Putamen (tissue), 1 donor: ENCODE measurements around the gene GOLGA8J.
"Not testable (repeated sequence)": the region's sequence is repeated elsewhere in the genome, so short reads cannot be mapped to it uniquely, and the experiment has no call there.

Source experiments
- DNase-seq: peaks from one replicate; pipeline ENCODE4 v3.0.0-alpha.2; 2016; ENCODE audit warnings: low spot score

The GOLGA8J gene

DNA sequence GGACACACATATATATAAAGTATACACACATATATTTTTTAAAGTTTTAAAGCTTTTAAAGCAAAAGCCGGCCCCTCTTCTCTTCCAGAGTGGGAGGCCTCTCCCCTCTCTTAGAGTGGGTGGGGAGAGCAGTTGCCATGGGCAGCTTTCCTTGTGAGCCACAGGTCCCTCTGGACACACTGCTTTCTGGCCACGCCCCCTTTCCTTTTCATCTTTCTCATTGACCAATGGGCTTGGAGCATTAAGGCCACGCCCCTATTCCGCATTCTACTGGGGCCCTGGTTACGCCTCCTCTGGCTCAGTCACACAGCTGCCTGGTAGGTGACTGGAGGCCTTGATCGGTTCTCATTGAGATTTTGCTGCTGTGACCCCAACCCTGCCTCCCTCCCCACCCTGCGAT is at the start of gene GOLGA8J:
Gene GOLGA8J (plus strand): TSS at position 301 of the 400 bp plus-strand sequence. CDS start 98 bp downstream, at position 399.
- not testable (repeated sequence) for DNase-seq

- no peak for DNase-seq
Observed at GRCh38 chr15:30033211-30033610, 49.5 kb upstream of the GOLGA8J start.

DNA sequence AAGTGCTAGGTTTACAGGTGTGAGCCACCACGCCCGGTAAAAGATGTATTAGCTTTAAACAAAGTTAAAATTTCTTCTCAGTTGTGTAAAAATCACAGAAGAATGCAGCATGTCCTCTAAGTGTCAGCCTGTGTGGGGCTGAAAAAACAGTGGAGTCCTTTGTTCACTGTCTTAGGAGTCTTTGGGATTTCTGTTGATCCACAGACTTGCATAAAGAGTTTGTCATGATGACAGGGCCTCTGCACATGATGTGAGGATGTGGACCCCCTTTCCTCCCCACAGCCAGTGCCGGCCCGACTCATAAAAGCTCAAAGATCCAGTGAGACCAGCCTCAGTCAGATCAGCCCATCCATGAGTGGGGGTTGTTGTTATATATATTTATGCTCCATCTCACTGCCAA is 49.0 kb upstream of the GOLGA8J start:
- DNase-seq = peak; percentile 50

DNA sequence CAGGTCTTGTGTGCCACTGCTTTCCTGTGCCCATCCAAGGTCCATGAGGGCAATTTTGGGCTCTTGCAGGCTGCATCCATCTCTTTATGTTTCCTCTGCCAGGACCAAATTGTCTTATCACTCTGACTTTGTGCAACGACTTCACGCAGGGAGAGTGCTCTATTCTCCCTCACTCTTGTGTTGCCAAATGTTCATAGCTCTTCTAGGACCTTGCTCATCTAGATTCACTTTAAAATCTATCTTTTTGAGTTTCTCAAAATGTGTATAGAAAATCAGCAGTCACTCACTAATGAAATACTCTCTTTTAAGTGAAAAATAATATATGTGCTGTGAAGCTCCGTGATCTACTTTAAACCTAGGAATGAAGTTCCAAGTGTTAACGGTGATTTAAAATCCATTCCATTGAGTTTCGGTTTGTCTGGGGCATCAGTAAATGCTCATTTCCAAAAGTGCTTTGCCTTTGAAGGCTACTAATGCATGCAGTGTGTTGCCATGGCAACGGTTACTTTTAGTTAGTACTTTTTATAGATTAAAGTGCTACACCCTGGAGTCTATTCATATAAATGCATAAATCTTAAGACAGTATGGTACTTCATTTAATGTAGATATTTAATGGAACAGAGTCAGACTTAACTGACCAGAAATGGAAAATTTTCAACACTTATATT is 46.6 kb upstream of the GOLGA8J start:
- DNase-seq = peak; percentile 48

- peak; percentile 42 for DNase-seq
Observed at GRCh38 chr15:30038667-30039523, 43.9 kb upstream of the GOLGA8J start.

- DNase-seq = no peak
Observed at GRCh38 chr15:30041868-30042267, 40.9 kb upstream of the GOLGA8J start.

DNA sequence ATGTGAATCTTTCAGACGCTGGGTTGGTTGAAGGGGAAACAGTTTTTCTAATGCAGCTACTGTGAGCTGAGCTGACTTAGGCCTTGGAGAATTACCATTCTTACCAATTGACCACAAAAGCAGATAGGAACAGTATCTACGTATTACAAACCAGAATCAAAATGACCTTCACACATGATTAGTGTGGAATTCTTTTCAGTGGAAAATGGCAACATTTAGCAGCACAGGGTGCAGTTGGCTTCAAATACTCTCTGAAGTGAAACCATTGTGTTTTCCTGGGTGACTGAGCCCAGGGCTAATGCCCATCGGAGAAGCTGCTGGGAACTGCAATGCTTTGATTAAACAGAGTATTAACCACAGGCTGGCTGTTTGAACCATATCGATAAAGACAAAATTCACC is 40.2 kb upstream of the GOLGA8J start:
- no peak for DNase-seq

DNA sequence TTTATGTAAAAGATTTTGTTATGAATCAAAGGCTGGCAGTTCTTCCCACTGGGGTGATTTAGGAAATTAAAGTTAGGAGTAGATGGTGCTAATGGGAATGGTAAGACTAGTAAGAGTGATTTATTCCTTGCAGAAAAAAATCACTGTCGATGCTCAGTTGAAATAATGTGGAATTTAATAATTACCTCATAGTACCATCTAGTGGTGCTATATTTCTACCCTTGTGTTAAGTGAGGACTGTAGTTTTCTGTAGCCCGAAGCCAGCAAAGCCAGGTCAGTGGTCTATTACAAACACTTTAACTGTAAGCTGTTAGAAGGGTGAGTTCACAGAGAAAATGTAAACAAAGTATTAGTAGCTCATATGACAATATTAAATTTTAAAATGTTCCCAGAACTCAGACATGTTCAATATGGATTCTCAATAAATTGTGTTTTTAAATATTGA is 39.5 kb upstream of the GOLGA8J start:
- peak; percentile 77 for DNase-seq

DNA sequence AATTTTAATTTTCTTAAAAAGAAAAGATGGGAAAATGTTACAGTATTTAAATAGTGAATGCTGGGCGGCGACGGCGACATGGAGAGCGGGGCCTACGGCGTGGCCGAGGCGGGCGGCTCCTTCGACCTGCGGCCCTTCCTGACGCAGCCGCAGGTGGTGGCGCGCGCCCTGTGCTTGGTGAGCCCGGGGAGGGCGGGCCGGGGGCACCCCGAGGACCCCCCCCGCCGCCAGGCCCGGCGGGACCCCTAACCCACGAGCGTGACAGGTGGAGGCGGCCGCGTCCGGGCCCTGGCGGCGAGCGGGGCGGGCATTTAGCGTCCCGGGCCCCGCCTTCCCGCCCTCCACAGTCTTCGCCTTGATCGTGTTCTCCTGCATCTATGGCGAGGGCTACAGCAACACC is 38.4 kb upstream of the GOLGA8J start:
- no peak for DNase-seq

- not testable (repeated sequence) for DNase-seq
Observed at GRCh38 chr15:30044826-30045225, 37.9 kb upstream of the GOLGA8J start.

GRCh38 chr15:30045248-30046041 is 37.3 kb upstream of the GOLGA8J start:
- not testable (repeated sequence) for DNase-seq

DNA sequence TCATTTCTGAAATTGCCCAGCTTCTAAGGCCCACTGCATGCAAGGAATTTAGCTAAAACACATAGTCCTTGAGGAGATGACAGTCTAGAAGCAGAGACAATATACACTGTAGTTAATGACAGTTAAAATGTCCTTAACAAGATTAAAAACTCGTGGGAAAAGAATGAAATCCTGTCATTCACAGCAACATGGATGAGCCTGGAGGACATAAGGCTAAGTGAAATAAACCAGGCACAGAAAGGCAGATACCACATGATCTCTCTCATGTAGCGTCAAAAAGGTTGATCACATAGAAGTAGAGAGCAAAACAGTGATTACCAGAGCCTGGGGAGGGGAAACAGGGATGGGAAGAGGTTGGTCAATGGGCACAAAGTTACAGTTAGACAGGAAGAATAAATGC is 36.3 kb upstream of the GOLGA8J start:
- no peak for DNase-seq

DNA sequence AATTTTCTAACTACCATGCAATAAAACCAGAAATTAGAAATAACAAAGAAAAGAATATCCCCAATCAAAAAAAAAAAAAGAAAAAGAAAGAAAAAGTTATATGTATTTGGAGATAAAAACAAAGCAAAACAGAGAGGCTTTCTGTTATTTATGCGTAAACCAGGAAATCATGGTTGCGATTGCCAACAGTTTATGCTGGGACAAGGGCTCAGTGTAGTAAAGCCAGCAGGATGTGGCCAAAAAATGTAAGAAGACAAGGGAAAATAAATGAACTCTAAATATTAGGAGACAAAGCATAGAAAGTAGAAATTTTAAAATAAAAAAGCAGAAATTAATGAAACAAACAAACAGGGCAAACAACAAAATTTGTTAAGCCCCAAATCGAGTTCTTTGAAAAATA is 27.2 kb upstream of the GOLGA8J start:
- no peak for DNase-seq

DNA sequence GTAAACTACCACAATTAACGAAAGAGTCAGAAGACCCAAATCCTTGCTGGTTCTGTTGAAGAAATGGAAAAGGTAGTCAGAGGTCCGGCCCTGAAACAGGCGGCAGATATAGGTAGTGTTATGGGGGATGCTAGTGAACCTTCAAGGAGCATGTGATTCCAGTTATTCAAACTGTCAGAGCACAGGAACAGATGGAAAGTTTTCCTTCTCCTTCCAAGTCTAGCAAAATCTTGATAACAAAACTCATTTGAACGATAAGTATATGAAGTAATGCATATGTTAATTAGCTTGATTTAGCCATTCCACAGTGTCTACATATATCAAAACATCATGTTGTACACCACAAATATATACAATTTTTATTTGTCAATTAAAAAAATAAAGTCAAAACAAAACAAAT is 26.6 kb upstream of the GOLGA8J start:
- no peak for DNase-seq

GRCh38 chr15:30059771-30060170 is 23.0 kb upstream of the GOLGA8J start:
- DNase-seq = no peak

DNA sequence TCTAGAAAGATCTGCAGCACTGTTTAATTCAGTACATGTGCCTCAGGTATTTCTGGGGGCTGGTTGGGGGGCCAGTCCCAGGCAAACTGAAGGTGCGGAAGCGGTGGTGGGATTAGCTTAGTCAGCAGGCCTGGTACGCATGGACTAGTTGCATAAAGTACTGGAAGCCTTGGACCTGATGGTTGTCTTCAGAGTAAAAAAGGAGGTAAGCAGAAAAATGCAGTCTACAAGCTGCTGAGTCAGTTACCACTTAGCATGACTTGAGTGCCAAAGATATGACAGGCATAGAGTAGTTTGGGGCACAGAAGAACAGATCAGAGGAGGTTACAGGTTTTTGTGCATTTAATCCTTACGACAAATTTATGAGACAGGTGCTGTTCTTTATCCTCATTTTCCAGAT is 19.9 kb upstream of the GOLGA8J start:
- DNase-seq = no peak

DNA sequence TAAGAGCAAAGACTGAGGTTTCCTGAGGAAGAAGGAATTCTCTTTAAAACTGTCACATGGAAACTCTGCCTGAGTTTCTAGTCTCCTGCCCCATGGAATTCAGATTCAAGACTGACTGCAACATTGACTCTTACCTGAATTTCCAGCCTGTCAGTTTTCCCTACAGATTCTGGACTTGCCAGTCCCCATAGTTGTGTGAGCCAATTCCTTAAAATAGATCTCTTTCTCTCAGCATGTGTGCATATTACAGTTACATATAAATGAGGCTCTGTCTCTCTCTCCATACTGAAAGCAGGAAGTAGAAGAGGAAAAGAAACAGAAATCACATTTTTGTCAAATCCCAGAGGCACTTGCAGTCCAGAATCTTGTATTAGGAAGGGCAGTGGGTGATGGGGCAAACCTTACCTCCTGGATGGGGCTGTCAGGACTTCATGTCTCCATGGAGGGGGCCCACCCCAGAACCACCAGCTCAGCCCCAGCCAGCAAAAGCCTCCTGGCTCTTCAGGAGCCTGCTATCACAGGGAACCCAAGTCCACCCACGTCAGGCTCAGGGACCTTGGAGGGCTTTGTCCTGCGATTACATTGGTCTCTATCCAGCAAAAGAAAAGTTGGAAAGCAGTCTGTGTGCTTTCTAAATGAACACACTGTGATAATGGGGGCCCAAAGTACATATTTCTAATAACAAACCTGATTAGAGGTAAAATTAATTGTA is 18.8 kb upstream of the GOLGA8J start:
- DNase-seq = no peak

DNA sequence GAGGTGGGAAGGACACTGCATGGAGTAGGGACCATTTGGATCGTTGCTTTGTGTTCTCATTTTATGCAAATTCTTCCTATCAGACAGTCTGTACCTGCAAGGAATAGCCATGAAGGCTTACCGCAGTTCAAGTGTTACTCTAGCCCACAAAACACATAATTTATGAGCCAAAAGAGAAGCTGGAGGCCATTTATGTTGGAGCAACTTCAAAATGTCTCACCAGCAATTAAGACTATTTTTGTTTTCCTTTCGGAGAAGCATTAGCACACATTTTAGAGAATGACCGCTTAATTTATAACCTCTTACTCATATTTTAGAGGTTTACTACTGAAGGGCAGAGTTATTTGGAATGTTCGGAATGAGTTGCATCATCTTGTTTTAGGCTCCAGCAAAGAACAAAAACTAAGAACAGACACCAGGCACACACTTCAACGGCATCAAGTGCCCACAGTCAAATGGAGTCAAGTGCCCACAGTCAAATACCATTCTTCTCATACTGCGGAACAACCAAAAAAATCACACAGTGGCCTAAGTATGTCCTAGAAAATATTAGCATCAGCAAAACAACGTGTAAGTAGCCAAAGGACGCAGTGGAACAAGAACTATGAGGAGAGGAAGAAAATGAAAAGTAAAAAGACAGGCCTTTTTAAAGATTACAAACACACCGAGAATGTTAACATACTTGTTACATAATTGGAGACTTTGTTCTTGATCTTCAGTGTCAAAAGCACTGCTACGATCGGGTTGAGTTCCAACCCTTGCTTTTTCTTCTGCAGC is 17.5 kb upstream of the GOLGA8J start:
- DNase-seq = peak; percentile 50

DNA sequence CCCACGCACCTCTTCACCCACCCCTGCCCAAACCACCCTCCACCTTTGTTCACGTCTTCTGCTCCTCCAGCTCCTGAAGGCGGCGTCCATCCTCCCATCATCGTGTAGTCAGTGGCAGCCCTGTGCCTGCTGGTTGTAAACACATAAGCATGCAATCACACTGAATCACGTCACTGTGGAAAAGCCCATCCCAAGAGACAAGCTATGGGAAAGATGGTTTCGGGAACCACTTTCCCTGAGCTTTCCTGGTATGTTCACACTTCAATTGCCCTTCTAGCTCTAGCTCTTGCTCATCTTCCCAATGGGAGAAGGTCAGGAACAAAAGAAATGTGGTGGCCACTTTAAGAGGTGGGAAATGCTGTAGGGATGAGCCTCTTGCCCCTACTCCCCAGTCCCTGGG is 14.4 kb upstream of the GOLGA8J start:
- no peak for DNase-seq

- no peak for DNase-seq
Observed at GRCh38 chr15:30072630-30073029, 10.1 kb upstream of the GOLGA8J start.

DNA sequence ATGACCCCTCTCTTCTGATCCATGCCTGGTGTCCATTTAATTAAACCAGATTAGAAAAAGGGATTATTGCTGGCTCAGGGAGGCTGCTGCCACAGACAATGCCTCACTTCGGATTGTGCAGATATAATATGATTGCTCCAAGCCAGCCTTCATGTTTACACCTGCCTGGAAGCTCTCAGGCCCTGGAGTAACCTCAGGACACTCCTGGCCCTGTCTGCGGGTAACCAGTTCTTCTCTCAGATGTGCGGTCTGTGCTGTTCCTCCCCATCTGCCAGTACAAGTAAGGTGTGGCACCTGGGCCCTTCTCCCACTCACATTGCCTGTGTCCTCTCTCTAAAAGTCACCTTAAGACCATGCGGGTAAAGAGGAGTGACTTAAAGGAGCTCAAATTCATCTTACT is 8.8 kb upstream of the GOLGA8J start:
- no peak for DNase-seq
